NCI-H1105 (cell line): ENCODE results near the gene EMP2.
"Not testable (repeated sequence)": the region's sequence is repeated elsewhere in the genome, so short reads cannot be mapped to it uniquely, and the experiment has no call there.

Experiments used
- DNase-seq: peaks from one replicate; lab custom pipeline; 2025; lab: John Stamatoyannopoulos, UW

EMP2 gene, protein sequence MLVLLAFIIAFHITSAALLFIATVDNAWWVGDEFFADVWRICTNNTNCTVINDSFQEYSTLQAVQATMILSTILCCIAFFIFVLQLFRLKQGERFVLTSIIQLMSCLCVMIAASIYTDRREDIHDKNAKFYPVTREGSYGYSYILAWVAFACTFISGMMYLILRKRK

DNA sequence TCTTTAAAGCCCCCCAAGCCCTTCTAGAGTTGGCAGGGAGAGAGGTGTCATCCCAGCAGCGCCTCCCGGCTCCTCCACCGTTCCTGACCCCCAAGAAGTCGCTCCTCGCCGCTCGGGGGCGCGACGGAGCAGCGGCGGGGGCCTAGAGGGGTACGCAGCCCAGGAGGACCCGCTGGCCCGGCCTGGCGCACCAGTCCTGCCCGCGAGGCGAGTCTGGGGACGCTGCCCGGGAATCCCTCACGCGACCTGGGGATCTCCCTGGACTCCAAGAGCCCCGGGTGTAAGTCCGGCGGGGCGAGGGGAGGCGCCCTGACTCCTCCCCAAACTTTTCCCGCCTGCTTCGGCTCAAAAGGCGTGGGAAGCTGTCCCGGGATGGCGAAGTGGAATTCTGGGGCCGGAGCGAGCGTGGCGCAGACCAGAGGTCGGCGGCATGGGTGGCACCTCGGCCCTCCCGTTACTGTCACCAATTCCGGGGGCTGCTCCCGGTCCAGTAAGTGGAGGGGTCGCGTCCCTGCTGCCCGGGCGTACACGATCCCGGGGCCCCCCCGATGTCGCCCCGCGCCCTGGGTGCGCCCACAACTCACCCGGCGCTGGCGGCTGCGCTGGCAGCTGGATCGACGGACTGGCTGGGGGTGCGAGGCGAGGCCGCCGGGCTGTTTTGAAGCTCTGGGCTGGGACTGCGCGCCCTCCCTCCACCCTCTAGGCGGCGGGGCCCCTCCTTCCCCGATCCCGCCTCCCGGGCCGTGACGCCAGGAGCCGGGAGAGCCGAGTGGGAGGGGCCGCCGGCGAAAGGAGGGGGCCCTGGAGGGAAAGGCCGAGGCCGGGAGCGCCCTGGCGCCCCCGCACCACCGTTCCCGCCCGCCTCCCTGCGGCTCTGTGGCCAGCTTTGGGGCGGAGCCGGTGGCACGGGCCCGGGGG, at the start of gene EMP2:
Gene EMP2 (minus strand): TSS at position 634 of the 918 bp plus-strand sequence. CDS start 32,981 bp downstream, outside the sequence.
- DNase-seq: peak; percentile 79

DNA sequence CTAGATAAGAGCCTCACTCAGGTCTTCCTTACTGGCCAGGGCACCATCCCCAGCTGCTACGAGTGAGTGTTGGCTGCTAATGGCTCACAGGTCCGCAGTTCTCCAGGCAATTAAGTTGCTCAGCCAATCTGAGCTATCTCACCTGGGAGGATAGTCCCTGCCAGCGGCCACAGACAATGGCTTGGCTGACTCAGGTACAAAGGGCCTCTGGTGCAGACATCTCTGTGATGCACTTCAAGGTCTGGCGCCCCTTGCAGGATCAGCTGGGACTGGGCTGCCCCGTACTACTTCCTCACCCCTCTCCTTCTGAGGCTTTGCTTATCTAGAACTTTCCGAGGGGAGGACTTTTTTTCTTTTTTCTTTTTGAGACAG, 49.2 kb upstream of the EMP2 start:
- no peak for DNase-seq

DNA sequence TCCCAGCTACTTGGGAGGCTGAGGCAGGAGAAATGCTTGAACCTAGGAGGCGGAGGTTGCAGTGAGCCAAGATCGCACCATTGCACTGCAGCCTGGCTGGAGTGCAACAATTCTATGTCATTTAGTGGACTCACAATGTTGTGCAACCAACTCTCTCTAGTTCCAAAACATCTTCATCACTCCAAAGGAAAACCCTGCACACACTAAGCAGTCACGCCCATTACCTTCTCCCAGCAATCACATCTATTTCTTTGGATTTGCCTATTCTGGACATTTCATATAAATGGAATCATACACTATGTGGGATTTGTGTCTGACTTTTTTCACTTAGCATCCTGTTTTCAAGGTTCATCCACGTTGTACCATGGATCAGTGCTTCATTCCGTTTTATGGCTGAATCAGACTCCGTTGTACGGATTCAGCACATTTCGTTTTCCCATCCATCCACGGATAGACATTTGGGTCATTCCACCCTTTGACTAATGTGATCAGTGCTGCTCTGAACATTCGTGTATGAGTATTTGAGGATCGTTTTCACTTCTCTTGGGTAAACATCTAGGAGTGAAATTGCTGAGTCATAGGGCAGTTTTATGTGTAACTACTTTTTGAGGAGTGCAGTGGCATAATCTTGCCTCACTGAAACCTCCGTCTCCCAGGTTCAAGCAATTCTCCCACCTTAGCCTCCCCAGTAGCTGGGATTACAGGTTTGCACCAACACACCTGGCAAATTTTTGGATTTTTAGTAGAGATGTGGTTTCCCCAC, 45.4 kb upstream of the EMP2 start:
- DNase-seq: no peak

DNA sequence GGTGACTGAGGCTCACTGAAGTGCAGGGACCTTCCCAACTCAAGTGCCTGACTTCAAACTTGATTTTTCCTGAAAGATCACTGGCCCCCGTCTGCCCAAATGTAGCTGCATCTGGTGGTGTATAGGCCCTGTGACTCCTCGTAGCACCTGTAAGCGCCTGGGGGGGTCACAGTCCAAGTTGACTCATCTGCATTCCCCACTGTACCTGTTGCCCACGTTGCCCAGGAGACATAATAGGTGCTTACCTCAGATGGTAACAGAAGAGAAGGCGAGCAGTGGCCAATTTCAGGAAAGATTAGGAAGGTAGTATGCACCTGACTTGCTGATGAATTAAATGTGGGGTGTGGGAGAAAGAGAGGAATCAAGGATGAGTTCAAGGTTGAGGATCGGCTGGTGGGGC, 44.1 kb upstream of the EMP2 start:
- DNase-seq: no peak

DNA sequence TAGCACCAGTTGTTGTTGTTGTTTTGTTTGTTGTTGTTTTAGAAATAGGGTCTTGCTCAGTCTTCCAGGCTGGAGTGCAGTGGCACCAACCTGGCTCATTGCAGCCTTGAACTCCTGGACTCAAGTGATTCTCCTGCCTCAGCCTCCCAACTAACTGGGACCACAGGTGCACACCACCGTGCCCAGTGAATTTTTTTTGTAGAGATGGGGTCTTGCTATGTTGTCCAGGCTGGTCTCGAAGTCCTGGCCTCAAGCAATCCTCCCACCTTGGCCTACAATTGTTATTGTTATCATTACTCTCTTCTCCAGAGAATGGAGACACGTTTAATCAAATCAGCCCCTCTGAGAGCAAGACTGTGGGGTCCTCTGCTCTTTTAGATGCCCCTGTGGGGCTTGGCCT, 42.7 kb upstream of the EMP2 start:
- DNase-seq: no peak

DNA sequence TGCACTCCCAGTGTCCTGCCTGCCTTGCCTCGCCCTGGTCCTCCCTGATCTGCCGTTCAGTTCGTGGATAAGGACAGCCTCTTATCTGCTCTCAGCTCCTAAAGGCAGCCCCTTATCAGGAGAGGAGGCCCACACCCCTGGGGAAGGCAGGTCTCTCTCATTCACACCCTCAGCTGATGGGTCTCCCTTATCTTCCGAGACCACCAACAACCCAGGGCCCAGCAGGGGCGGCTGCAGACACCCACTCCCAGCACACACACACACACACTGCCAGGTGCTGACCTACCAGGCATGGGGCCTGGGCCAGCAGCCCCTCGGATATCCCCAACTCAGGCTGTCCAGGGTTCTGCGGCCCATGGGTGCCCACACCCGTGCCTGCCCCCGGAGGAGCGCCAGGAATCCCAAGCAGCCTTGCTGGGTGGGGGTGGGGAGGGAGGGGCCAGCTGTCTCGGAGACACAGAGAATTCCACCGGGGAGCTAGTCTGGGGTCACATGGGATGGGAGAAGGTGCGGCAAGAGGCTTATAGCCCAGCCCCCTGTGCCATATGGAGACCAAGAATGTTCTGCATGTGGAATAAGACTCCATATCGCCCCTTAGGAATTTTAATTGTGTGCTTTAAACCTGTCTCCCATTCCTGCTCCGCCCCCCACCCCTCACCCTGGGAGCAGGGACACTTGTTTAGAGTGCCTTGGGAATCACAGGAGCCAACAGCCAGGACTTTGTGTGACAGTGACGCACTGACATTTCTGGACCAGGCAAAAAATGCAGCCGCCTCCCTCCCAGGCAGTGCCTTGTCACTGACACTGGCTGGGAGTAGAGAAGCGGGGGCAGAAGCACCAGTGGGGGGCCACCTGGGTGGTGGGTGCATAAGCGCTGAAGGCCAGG, 41.9 kb upstream of the EMP2 start:
- no peak for DNase-seq

DNA sequence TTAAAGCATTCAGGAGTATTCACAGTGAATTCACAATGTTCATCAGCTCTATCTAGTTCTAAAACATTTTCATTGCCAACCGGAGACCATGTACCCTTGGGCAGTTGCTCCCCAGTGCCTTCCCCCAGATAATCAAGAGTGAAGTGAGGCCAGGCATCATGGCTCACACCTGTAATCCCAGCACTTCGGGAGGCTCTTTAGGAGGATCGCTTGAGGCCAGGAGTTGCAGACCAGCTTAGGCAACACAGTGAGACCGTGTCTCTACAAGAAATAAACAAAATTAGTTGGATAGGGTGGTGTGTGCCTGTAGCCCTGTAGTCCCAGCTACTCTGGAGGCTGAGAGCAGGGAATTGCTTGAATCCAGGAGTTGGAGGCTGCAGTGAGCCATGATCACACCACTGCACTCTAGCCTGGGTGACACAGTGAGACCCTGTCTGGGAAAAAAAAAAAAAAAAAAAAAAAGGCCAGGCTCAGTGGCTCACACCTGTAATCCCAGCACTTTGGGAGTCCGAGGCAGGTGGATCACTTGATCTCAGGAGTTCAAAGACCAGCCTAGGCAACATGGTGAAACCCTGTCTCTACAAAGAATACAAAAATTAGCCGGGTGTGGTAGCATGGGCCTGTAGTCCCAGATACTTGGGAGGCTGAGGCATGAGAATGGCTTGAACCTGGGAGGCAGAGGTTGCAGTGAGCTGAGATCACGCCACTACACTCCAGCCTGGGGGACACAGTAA, 41.0 kb upstream of the EMP2 start:
- not testable (repeated sequence) for DNase-seq

DNA sequence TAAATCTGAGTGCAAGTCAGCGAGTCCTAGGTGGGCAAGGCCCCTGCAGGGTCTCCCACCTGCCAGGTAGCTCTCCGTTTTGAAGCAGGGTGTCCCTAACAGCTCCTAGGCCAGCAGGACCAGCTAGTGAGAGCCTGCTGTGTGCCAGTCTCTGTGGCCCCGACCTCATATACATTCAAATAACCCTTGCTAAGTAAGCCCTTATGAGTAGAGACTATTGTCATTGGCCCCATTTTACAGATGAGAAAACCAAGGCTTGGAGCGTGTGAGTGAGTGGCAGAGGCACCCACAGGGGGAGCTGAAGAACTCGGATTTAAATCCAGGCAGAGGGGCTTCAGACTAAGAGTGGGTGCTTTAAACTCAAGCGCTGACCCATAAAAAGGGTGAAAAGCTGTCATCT, 39.7 kb upstream of the EMP2 start:
- DNase-seq: no peak

DNA sequence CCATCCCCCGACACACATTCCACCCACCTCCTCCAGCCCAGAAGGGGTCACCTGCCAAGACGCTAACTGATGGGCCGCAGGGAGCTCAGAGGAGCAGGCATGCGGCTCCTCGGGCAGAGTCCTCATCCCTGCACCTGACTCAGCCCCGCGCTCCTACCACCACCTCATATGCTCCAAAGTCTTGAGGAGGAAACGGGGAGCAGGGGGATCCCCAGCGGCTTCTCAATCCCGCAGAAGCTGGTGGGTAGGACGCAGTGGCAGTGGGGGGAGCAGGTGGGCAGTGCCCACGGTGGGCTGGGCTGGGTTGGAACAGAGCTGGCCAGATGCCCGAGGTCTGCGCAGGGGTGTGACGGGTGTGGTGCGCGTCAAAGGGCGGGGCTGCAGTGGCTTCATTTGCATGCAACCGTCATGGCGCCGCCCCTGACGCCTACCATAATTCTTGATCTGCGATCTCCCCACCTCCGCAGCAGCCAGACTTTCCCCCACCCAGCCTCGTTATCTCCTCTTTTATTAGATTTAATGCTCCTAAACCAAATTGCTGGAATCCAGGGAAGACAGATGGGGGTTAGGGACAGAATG, 39.0 kb upstream of the EMP2 start:
- no peak for DNase-seq

DNA sequence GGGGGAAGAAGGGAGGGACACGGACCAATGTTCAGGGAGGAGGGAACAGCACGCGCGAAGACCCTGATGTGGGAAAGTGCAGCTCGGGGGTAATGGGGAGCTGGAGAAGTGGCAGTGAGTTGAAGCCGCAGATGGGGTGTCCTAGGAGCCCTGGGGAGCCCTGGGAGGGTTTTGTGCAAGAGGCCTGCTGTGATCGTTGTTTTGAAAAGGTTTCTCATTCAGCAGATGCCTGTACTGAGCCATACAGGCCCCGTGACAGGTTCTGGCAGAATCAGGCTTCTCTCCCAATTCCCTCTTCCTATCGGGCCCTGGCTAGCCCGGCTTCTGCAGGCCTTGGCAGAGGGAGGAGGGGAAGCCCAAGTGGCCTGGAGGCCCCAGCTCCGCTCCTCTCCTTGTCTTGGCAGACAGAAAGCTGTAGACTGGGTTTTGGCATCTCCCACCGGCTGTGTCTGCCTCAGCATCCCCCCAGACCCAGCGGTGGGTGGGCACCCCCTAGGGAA, 38.4 kb upstream of the EMP2 start:
- DNase-seq: no peak

DNA sequence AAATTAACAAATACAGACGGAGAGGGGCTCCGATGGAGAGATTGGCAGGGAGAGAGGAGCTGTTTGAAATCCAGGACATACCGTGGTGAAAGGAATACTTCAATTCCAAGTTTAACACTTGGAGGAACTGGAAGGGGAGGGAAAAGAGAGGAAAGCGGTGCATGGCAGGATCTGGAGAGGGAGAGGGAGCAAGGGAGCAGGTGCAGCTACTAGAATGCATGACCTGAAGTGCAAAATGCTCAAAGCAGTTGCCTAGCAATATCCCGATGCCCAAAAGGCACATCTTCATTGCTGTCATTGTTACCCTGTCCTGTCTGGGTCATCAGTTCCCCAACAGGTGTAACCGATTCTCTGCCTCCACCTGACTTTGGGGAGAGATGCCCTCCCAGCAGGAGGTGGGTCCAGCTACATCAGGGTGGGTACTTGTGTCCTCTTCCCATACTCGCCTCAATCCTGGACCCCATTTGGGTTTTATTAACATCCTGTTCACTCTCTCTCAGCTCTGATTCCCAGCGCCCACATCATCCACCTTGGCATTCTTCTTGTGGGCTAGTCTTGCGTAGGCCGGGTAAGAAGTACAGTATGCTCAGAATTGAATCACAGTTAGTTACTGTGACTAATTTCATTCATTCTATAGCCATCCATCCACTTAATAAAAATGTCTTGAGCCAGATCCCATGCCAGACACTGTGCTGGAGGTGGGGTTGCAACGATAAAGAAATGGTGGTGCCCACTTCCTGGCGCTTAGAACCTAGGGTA, 37.4 kb upstream of the EMP2 start:
- peak; percentile 33 for DNase-seq

DNA sequence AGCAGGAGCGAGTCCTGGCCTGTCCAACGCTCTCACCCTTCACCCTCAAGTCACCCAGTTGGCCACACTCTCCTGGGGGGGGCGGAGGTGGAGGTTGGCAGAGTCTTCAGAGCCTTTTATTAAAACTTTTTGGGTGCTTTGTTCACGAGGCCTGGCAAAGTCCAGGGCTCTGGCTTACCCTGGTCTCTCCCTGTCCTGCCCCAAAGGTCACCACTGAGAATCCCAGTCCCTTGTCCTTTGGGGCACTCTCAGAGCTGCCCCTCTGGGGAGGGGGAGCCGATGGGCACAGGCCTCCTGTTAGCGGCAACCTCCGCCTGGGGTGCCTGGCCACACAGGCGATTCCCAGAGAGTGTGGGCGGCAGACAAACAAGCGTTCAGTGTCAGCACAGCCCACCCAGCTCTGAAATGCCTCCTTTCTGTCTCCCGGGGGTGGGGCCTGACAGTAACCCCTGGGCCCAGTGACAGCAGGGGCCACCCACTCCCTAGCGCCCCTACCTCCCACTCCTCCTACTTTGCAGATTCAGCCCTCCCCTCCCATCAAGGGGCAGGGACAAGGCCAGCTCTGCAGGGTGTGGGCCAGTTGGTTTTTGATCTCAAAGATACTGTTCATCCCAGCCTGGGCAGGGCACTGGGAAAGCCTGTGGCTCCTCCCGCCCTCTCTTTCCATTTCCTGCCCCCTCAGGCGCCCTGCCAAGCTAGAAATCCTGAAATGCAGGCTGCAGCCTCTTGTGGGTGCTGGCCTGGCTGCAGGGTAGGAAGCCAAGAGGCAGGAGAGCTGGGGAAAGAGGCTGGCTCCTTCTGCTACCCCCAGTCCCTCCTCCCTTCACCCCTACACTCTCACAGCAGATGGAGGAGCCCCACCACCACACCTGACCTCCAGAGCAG, 36.6 kb upstream of the EMP2 start:
- DNase-seq: peak; percentile 78

DNA sequence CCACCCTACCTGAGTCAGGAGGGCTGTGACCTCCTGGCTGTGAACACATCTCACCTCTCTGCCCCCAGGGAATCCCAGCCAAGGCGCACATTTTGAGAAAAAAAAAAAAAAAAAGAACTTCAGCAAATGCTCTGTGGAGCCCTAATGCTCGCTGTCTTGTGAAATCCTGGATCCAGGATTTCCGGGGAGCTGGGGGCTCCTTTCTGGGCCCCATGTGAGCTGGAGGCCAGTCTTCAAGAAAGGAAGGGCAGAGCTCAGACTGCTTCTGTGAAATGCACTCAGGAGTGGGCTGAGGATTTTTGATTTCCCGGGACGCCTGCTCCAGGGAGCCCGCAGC, 36.0 kb upstream of the EMP2 start:
- no peak for DNase-seq

DNA sequence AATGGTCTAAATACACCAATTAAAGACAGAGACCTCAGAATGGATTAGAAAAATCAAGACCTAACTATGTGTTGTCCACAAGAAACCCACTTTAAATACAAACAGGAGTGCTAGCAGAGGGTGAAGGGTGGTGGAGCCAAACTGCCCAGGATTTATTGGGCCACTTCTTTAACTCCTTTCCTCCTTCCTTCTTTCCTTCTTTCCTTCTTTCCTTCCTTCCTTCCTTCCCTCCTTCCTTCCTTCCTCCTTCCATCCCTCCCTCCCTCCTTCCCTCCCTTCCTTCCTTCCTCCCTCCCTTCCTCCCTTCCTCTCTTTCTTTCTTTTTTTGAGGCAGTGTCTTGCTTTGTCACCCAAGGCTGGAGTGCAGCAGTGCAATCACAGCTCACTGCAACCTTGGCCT, 34.3 kb upstream of the EMP2 start:
- no peak for DNase-seq

DNA sequence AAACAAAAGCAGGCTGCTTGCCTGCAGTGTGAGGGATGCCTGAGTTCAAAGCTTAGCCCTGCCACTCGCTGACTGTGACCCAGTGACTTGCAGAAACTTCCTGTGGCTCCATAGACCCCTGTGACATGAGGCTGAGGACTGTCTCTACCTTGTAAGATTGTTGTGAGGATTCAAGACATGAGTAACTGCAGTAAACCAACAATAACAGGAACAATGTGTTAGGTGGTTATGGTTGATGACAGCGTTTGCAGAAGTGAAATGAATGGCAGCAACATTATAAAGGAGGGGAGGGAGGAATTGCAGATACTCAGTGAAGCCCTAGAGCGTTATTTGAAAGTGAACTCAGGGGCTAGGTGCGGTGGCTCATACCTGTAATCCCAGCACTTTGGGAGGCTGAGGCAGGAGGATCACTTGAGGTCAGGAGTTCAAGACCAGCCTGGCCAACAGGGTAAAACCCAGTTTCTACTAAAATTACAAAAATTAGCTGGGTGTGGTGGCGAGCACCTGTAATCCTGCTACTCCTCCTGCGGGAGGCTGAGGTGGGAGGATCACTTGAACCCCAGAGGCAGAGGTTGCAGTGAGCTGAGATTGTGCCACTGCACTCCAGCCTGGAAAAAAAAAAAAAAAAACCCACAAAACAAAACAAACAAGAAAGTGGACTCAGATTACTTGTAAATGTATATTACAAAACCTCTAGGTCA, 33.5 kb upstream of the EMP2 start:
- DNase-seq: no peak

DNA sequence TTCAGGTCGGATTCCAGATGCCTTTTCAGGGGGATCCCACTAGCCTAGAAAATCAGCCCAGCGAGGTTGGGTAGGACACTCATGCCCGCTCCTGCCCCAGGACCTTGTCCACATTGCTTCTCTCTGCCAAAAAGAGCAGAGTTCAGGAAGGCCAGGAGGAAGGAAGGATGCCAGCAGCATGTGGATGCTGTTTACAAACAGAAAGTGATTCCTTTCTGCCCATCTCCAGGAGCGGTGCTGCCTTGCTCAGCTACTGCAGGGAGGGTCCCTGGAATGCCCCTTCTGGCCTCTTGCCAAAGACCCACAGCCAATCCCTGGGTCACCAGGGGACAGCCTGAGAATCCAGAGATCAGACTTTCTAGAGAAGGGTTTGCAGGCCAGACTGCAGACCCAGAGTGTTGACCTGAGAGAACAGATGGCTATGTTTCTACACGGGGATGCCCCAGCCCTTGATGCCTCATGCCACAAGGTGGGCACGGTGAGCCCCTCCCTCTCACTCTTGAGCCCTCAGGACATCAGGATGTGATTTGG, 32.3 kb upstream of the EMP2 start:
- DNase-seq: no peak

DNA sequence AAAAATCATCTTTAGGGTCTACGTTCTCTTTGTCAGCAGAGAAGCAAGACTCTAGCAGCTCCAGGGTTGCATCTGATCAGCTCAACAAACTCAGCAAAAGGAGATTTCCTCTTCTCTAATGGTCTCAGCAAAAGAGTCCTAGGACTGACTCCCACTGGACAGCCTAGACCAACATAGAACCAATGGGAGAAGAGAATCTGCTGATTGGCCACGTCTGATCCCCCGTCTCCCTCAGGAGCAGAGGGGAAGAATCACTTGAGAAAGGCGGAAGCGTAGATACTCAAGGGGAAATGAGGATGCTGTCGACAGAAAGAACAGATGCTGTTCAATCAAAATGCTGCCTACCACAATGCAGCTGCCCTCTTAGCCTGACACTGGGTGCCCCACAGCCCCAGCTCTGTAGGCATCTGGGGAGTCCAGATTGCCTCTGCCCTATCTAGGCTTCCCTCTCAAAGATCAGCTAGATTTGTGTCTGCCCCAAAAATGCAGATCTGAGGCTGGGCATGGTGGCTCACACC, 31.5 kb upstream of the EMP2 start:
- DNase-seq: no peak
